Epithelial cell of proximal tubule (primary cell): Measurements from ENCODE around the gene FBN1. TPM values are rescaled to one million over a fixed set of nuclear protein-coding genes. Genes with fewer than 3 reads are reported as not detected.

ENCODE experiments used
- DNase-seq: peaks from one replicate; pipeline ENCODE4 v3.0.0-alpha.2; 2011; ENCODE audit warnings: low read depth
- H3K4me3 ChIP-seq: 2 replicates; pipeline ENCODE4 v1.5.1; 2011; ENCODE audit warnings: low read depth, mild to moderate bottlenecking, low read length
- CTCF ChIP-seq: conservative IDR thresholded peaks from 2 replicates; pipeline ENCODE4 v1.5.1; 2012; ENCODE audit warnings: low read depth, mild to moderate bottlenecking, low read length
- total RNA-seq: library from RNA; depleted of rRNA; stranded (reverse); fragments of >200 nt; gene quantifications from 2 replicates; pipeline ENCODE4 v1.2.3, GENCODE V29; 2015

Gene FBN1
- total RNA-seq, 1 donor from 2014 or later = 75.2 TPM

- no peak for TF ChIP-seq CTCF
- no peak for DNase-seq
- no peak overlapping the region for H3K4me3 ChIP-seq
Measured at GRCh38 chr15:48473667-48474066, 171.8 kb downstream of the FBN1 start.

GRCh38 chr15:48472756-48473155 lies 172.8 kb downstream of the FBN1 start:
- H3K4me3 ChIP-seq = no peak overlapping the region
- no peak for DNase-seq
- no peak for TF ChIP-seq CTCF

GRCh38 chr15:48471073-48471472 lies 174.4 kb downstream of the FBN1 start:
- TF ChIP-seq CTCF = no peak
- no peak overlapping the region for H3K4me3 ChIP-seq
- no peak for DNase-seq

GRCh38 chr15:48470096-48470495 lies 175.4 kb downstream of the FBN1 start:
- DNase-seq = no peak
- no peak for TF ChIP-seq CTCF
- H3K4me3 ChIP-seq = no peak overlapping the region

- no peak for DNase-seq
Measured at GRCh38 chr15:48469681-48470080, 175.8 kb downstream of the FBN1 start.

GRCh38 chr15:48469271-48469670 lies 176.2 kb downstream of the FBN1 start:
- DNase-seq = no peak
- no peak for TF ChIP-seq CTCF
- no peak overlapping the region for H3K4me3 ChIP-seq

More at GRCh38 chr15:48469681-48470080, 175.8 kb downstream of the FBN1 start:
- H3K4me3 ChIP-seq = no peak overlapping the region
- no peak for TF ChIP-seq CTCF

- no peak overlapping the region for H3K4me3 ChIP-seq
- no peak for TF ChIP-seq CTCF
- DNase-seq = no peak
Measured at GRCh38 chr15:48467801-48468200, 177.7 kb downstream of the FBN1 start.
